Lower leg skin (tissue), 3 donors: ENCODE data around the gene NUTM2G.
"Not testable (repeated sequence)": the region's sequence is repeated elsewhere in the genome, so short reads cannot be mapped to it uniquely, and the experiment has no call there.

Source experiments
- POLR2A ChIP-seq, 2 donors: fragments of 450-650 bp; IDR thresholded peaks; one replicate each; pipeline ENCODE4 v1.6.1; 2016 to 2017; ENCODE audit warnings: antibody characterized with exemption in 2 of 2, mild to moderate bottlenecking in 1 of 2, moderate library complexity in 1 of 2
- TF ChIP-seq, protein P1 (sequence below), 3 donors: fragments of 450-650 bp; IDR thresholded peaks; one replicate each; pipeline ENCODE4 v1.5.1; 2016; ENCODE audit warnings: antibody characterized with exemption in 3 of 3, mild to moderate bottlenecking in 3 of 3, moderate library complexity in 2 of 3

DNA sequence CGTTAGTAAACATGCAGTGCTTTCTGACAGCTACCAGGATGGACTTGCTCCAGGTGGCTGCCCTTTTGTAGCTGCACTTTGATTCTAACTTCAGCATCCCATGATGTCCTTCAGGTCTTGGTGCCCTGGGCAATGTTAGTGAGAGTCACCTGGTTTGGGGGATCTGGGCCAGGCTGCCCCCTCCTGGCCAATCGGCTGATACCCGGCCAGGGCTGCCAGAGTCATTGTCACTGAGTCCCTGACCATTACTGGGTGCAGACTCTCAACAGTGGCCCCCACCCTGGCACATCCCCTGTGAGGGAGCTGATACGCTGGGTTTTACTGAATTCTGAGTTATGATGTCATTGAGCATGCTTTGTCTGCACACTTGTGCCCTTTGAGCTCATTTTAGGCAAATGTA, 13.5 kb downstream of the NUTM2G start:
- TF ChIP-seq, protein P1, sequence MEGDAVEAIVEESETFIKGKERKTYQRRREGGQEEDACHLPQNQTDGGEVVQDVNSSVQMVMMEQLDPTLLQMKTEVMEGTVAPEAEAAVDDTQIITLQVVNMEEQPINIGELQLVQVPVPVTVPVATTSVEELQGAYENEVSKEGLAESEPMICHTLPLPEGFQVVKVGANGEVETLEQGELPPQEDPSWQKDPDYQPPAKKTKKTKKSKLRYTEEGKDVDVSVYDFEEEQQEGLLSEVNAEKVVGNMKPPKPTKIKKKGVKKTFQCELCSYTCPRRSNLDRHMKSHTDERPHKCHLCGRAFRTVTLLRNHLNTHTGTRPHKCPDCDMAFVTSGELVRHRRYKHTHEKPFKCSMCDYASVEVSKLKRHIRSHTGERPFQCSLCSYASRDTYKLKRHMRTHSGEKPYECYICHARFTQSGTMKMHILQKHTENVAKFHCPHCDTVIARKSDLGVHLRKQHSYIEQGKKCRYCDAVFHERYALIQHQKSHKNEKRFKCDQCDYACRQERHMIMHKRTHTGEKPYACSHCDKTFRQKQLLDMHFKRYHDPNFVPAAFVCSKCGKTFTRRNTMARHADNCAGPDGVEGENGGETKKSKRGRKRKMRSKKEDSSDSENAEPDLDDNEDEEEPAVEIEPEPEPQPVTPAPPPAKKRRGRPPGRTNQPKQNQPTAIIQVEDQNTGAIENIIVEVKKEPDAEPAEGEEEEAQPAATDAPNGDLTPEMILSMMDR (IDR thresholded peaks at IDR 0.05): not testable (repeated sequence)
- TF ChIP-seq POLR2A (IDR thresholded peaks at IDR 0.05): not testable (repeated sequence)
